ENCODE results near the gene AK2.

DNA sequence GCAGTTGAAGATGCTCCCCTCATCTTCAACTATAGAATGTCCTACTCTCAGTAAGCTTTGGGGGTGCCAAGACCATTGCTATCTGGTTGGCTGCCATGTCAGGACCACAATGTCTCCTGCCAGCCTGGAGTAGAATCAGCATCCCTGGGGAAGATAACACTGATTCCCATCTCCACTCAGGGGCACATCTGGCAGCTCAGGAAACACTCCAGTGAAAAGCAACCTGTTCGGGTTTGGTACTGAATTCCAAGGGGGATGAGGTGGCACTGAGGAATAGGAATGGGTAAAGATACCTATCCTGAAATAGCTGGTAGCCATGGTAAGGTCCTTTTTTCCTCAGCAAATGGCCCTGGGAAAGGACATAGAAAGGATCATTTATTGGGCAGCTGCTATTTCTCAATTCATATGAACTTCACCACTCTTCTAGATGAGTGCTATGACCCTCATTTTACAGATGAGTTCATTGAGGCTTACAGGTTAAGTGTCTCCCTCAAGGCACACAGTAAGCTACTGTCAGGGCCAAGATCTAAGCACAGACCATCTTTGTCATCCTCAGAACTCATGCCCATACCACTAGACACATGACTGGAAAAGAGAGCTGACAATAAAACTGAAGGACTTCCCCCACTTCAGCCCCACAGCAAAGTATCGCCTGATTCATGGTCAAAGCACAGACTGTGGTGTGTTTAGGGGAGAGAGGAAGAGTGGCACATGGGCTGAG, 31.4 kb downstream of the AK2 start:
- TF ChIP-seq, protein P1, sequence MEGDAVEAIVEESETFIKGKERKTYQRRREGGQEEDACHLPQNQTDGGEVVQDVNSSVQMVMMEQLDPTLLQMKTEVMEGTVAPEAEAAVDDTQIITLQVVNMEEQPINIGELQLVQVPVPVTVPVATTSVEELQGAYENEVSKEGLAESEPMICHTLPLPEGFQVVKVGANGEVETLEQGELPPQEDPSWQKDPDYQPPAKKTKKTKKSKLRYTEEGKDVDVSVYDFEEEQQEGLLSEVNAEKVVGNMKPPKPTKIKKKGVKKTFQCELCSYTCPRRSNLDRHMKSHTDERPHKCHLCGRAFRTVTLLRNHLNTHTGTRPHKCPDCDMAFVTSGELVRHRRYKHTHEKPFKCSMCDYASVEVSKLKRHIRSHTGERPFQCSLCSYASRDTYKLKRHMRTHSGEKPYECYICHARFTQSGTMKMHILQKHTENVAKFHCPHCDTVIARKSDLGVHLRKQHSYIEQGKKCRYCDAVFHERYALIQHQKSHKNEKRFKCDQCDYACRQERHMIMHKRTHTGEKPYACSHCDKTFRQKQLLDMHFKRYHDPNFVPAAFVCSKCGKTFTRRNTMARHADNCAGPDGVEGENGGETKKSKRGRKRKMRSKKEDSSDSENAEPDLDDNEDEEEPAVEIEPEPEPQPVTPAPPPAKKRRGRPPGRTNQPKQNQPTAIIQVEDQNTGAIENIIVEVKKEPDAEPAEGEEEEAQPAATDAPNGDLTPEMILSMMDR (conservative IDR thresholded peaks at IDR 0.05) = no peak
- TF ChIP-seq ZFX (IDR thresholded peaks at IDR 0.05) = no peak
